HCT116 (cell line): Measurements from ENCODE around the gene KANK4. TPM values are rescaled to one million over a fixed set of nuclear protein-coding genes. Genes with fewer than 3 reads are reported as not detected.

Experiments used
- ATAC-seq: fragments of 200-7000 bp; cut with Tn5 transposase; 2 replicates; pipeline ENCODE4 v1.9.1; 2020; ENCODE audit warnings: mild to moderate bottlenecking, moderate library complexity
- BruUV-seq: library from RNA; stranded (reverse); fragments of 400-500 nt; replicated peaks from 2 replicates; lab custom pipeline; 2021; lab: Mats Ljungman, UMichigan
- CTCF ChIA-PET: fragments of 300-600 bp; sonication (Branson Sonifier 250); formaldehyde crosslinking; loops from one replicate; lab custom pipeline; 2021; ENCODE audit warnings: antibody characterized with exemption; lab: Charles Lee
- POLR2A ChIA-PET: fragments of 300-600, 350-600 bp; sonication (Branson Sonifier 250); formaldehyde crosslinking; loops from one replicate; lab custom pipeline; 2021; ENCODE audit warnings: antibody characterized with exemption; lab: Charles Lee
- RAD21 ChIA-PET, 2 experiments: fragments of 300-600 bp; sonication (Branson Sonifier 250); formaldehyde crosslinking; loops; one replicate each; lab custom pipeline; 2023; ENCODE audit warnings: low total read pairs in 2 of 2; ENCODE audit not compliant: uncharacterized antibody in 2 of 2, unreplicated experiment in 2 of 2, low non-redundant PET in 1 of 2; lab: Charles Lee
- DNase-seq: peaks from one replicate; pipeline ENCODE4 v3.0.0-alpha.2; 2010; ENCODE audit warnings: low read depth, low spot score
- H2AFZ ChIP-seq: fragments of 200-600 bp; shearing (Covaris generic), sonication (generic); 2 replicates; pipeline ENCODE4 v1.6.1; 2017; ENCODE audit warnings: low read depth, mixed run types, mixed read lengths, antibody characterized with exemption, low read length; ENCODE audit not compliant: poor library complexity, severe bottlenecking
- H3K27ac ChIP-seq: 2 replicates; pipeline ENCODE4 v1.5.1; 2012; ENCODE audit warnings: low read depth, low read length
- H3K27me3 ChIP-seq: fragments of 200-600 bp; sonication (generic); 2 replicates; pipeline ENCODE4 v1.6.1; 2016; ENCODE audit warnings: mixed run types, low read length, mixed read lengths; ENCODE audit not compliant: insufficient read depth
- H3K36me3 ChIP-seq, 2 experiments: fragments of 200-500 bp in 1 of 2; fragments of 200-600 bp in 1 of 2; sonication (Bioruptor generic) in 1 of 2; sonication (generic) in 1 of 2; 2 replicates each; pipeline versions ENCODE4 v1.5.1 to v1.6.1; 2014 to 2016; ENCODE audit warnings: low read length in 2 of 2, inconsistent platforms in 1 of 2, mixed read lengths in 1 of 2, mixed run types in 1 of 2; ENCODE audit not compliant: insufficient read depth in 2 of 2, control insufficient read depth in 1 of 2
- H3K4me1 ChIP-seq, 2 experiments: fragments of 200-600 bp in 1 of 2; sonication (generic) in 1 of 2; 2 replicates each; pipeline versions ENCODE4 v1.5.1 to v1.6.1; 2012 to 2017; ENCODE audit warnings: low read length in 2 of 2, inconsistent platforms in 1 of 2, mild to moderate bottlenecking in 1 of 2, mixed read lengths in 1 of 2, mixed run types in 1 of 2, moderate library complexity in 1 of 2; ENCODE audit not compliant: insufficient read depth in 2 of 2, control insufficient read depth in 1 of 2
- H3K4me2 ChIP-seq: fragments of 200-600 bp; sonication (generic); 2 replicates; pipeline ENCODE4 v1.6.1; 2017; ENCODE audit warnings: mixed run types, low read length, mixed read lengths
- H3K4me3 ChIP-seq, 2 experiments: fragments of 200-600 bp in 1 of 2; sonication (generic) in 1 of 2; replicated peaks in 1 of 2; 2 replicates each; pipeline ENCODE4 v1.5.1; 2011 to 2016; ENCODE audit warnings: low read length in 2 of 2, control low read depth in 1 of 2, low read depth in 1 of 2, mild to moderate bottlenecking in 1 of 2, mixed read lengths in 1 of 2, mixed run types in 1 of 2
- H3K79me2 ChIP-seq: fragments of 200-600 bp; sonication (generic); 2 replicates; pipeline ENCODE4 v1.6.1; 2017; ENCODE audit warnings: mild to moderate bottlenecking, mixed run types, low read length, moderate library complexity, mixed read lengths; ENCODE audit not compliant: insufficient read depth
- H3K9ac ChIP-seq: fragments of 200-600 bp; sonication (generic); 2 replicates; pipeline ENCODE4 v1.6.1; 2016; ENCODE audit warnings: low read length, mixed read lengths
- H3K9me2 ChIP-seq: fragments of 200-600 bp; sonication (generic), shearing (Covaris generic); 2 replicates; pipeline ENCODE4 v1.6.1; 2017; ENCODE audit warnings: mixed run types, mild to moderate bottlenecking, moderate library complexity; ENCODE audit not compliant: insufficient read depth
- H3K9me3 ChIP-seq, 2 experiments: fragments of 200-500 bp in 1 of 2; fragments of 200-600 bp in 1 of 2; sonication (Bioruptor generic) in 1 of 2; sonication (generic) in 1 of 2; 2 replicates each; pipeline ENCODE4 v1.6.1; 2014 to 2017; ENCODE audit warnings: low read length in 2 of 2, mixed read lengths in 2 of 2, inconsistent platforms in 1 of 2, low read depth in 1 of 2, mild to moderate bottlenecking in 1 of 2, mixed run types in 1 of 2, moderate library complexity in 1 of 2; ENCODE audit not compliant: control insufficient read depth in 1 of 2, insufficient read depth in 1 of 2
- H4K20me1 ChIP-seq: fragments of 200-600 bp; sonication (generic), shearing (Covaris generic); 2 replicates; pipeline ENCODE4 v1.6.1; 2017; ENCODE audit warnings: mixed run types, mild to moderate bottlenecking, moderate library complexity; ENCODE audit not compliant: insufficient read depth
- CBX3 ChIP-seq: IDR thresholded peaks from 2 replicates; pipeline ENCODE4 v1.6.1; 2012; ENCODE audit warnings: low read depth
- CEBPB ChIP-seq: IDR thresholded peaks from 2 replicates; pipeline ENCODE4 v1.6.1; 2012; ENCODE audit warnings: low read depth
- ELF1 ChIP-seq: IDR thresholded peaks from 2 replicates; pipeline ENCODE4 v1.6.1; 2012; ENCODE audit warnings: low read depth, borderline replicate concordance
- EZH2phosphoT487 ChIP-seq: fragments of 200-600 bp; IDR thresholded peaks from 2 replicates; pipeline ENCODE4 v1.6.1; 2018; ENCODE audit warnings: antibody characterized with exemption, borderline replicate concordance
- FOSL1 ChIP-seq: IDR thresholded peaks from 2 replicates; pipeline ENCODE4 v1.6.1; 2012; ENCODE audit warnings: low read depth
- JUND ChIP-seq: IDR thresholded peaks from 2 replicates; pipeline ENCODE4 v1.6.1; 2012
- POLR2A ChIP-seq: IDR thresholded peaks from 2 replicates; pipeline ENCODE4 v1.7.0; 2011; ENCODE audit warnings: borderline replicate concordance; ENCODE audit not compliant: insufficient read depth, insufficient read length; ENCODE audit errors: extremely low read depth
- POLR2AphosphoS5 ChIP-seq: IDR thresholded peaks from 2 replicates; pipeline ENCODE4 v1.6.1; 2011; ENCODE audit warnings: mild to moderate bottlenecking, low read depth, low read length, moderate library complexity
- SIN3A ChIP-seq: IDR thresholded peaks from 2 replicates; pipeline ENCODE4 v1.6.1; 2012; ENCODE audit warnings: low read depth
- SP1 ChIP-seq: IDR thresholded peaks from 2 replicates; pipeline ENCODE4 v1.6.1; 2012; ENCODE audit warnings: low read depth
- YY1 ChIP-seq: IDR thresholded peaks from 2 replicates; pipeline ENCODE4 v1.6.1; 2011; ENCODE audit warnings: low read length, low read depth, moderate library complexity, mild to moderate bottlenecking; ENCODE audit not compliant: insufficient replicate concordance; ENCODE audit errors: extremely low read depth
- ZFX ChIP-seq: fragments of 450-650 bp; IDR thresholded peaks from 2 replicates; pipeline ENCODE4 v1.6.1; 2017
- intact Hi-C: fragments of 100-400 bp; cut with micrococcal nuclease; formaldehyde crosslinking; loops from 2 replicates; pipeline ENCODE4 v1.10.0; 2022
- total RNA-seq: library from RNA; stranded (reverse); gene quantifications from one replicate; pipeline ENCODE4 v1.2.1, GENCODE V29; 2021; ENCODE audit not compliant: unreplicated experiment
- TF ChIP-seq, protein P1 (sequence below): IDR thresholded peaks from 2 replicates; pipeline ENCODE4 v1.6.1; 2012
- TF ChIP-seq, protein P2 (sequence below), 3 experiments: fragments of 200-600 bp in 1 of 3; sonication (generic) in 1 of 3; IDR thresholded peaks in 2 of 3; conservative IDR thresholded peaks in 1 of 3; 2 replicates each; pipeline ENCODE4 v1.5.1; 2012 to 2017; ENCODE audit warnings: low read depth in 2 of 3, low read length in 2 of 3, antibody characterized with exemption in 1 of 3, borderline replicate concordance in 1 of 3, control low read depth in 1 of 3, mild to moderate bottlenecking in 1 of 3, mixed read lengths in 1 of 3, mixed run types in 1 of 3, moderate library complexity in 1 of 3; ENCODE audit not compliant: insufficient read depth in 1 of 3
- TF ChIP-seq, protein P3 (sequence below): IDR thresholded peaks from 2 replicates; pipeline ENCODE4 v1.6.1; 2011; ENCODE audit warnings: mild to moderate bottlenecking, low read length, moderate library complexity; ENCODE audit not compliant: insufficient replicate concordance; ENCODE audit errors: extremely low read depth

Gene KANK4
- total RNA-seq, 1 experiment from 2014 or later, result not detected

DNA sequence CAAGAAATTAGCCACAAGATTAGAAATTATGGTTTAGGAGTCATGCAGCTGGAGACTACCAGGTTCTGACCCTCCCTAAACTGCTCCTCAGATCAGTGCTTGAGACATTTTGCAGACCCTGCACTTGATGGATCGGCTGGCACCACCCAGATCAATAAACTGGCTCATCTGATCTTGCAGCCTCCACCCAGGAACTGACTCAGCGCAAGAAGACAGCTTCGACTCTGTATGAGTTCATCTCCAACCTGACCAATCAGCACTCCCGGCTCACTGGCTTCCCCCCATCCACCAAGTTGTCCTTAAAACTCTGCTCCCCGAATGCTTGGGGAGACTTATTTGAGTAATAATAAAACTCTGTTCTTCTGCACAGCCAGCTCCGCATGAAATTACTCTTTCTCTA lies 84.5 kb downstream of the KANK4 start:
- Histone ChIP-seq H3K9me3 (no peaks in the 10 kb centered on the region), H2AFZ (peak overlapping the region; percentile 93), H3K36me3 (no peaks in the 10 kb centered on the region), H3K4me3 (no peak overlapping the region), H3K27ac (no peak overlapping the region), H3K79me2 (no peaks in the 10 kb centered on the region), H3K9ac (no peak overlapping the region), H3K4me2 (peak overlapping the region; percentile 24; the same call in 1 of the 2 replicates), H3K4me1 (peaks cover 16 to 48% of the 10 kb centered on the region in 2 experiments), H3K9me2 (no peaks in the 10 kb centered on the region), H4K20me1 (no peaks in the 10 kb centered on the region), H3K27me3 (no peaks in the 10 kb centered on the region)
- CTCF ChIA-PET, result no interaction called here
- TF ChIP-seq JUND (no peak), FOSL1 (peak; percentile 43; the same call in 1 of the 2 replicates), POLR2AphosphoS5 (no peak), SP1 (peak; percentile 40; the same call in 1 of the 2 replicates)
- TF ChIP-seq, protein P1, sequence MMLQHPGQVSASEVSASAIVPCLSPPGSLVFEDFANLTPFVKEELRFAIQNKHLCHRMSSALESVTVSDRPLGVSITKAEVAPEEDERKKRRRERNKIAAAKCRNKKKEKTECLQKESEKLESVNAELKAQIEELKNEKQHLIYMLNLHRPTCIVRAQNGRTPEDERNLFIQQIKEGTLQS, result no peak
- DNase-seq (no peak), ATAC-seq (peak; percentile 25; the same call in 1 of the 2 replicates)
- RAD21 ChIA-PET, result no interaction called here
- POLR2A ChIA-PET, result no interaction called here
- intact Hi-C loops, result loop anchor here (5.0 kb wide), 1 partner anchor 47 kb away; no protein-coding TSS in a partner anchor
- no TSS peak for BruUV-seq

DNA sequence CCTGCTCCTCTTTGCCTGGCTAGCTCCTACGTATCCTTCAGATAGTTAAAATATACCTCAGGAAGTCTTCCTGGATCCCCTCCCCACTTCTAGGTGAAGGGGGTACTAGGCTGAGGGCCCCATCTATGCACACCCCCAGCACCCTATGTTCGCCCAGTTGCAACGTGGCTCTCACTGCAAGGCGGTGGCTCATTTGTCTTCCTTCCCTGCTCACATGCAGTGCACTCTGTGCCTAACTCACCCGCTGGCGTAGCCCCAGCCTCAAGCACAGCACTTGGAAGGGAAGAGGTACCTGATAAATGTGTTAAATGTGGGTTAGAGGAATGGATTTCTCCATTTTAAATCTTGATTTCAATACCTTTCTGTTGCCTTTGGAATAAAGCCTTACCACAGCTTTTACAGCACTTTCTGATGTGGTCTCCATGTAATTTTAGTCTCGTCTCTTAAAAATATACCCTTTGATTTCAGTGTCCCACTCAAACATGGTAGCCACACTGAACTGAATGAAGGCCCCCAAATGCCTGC lies 85.2 kb downstream of the KANK4 start:
- Histone ChIP-seq H2AFZ (no peak overlapping the region), H4K20me1 (no peaks in the 10 kb centered on the region), H3K27me3 (no peaks in the 10 kb centered on the region), H3K79me2 (no peaks in the 10 kb centered on the region), H3K4me3 (no peak overlapping the region), H3K9ac (no peak overlapping the region), H3K9me2 (no peaks in the 10 kb centered on the region), H3K9me3 (no peaks in the 10 kb centered on the region), H3K36me3 (no peaks in the 10 kb centered on the region), H3K4me1 (peaks cover 16 to 54% of the 10 kb centered on the region in 2 experiments), H3K4me2 (peak overlapping the region; percentile 24; the same call in 1 of the 2 replicates), H3K27ac (no peak overlapping the region)
- CTCF ChIA-PET, result no interaction called here
- intact Hi-C loops, result loop anchor here (5.0 kb wide), 1 partner anchor 47 kb away; no protein-coding TSS in a partner anchor
- TF ChIP-seq, protein P2, sequence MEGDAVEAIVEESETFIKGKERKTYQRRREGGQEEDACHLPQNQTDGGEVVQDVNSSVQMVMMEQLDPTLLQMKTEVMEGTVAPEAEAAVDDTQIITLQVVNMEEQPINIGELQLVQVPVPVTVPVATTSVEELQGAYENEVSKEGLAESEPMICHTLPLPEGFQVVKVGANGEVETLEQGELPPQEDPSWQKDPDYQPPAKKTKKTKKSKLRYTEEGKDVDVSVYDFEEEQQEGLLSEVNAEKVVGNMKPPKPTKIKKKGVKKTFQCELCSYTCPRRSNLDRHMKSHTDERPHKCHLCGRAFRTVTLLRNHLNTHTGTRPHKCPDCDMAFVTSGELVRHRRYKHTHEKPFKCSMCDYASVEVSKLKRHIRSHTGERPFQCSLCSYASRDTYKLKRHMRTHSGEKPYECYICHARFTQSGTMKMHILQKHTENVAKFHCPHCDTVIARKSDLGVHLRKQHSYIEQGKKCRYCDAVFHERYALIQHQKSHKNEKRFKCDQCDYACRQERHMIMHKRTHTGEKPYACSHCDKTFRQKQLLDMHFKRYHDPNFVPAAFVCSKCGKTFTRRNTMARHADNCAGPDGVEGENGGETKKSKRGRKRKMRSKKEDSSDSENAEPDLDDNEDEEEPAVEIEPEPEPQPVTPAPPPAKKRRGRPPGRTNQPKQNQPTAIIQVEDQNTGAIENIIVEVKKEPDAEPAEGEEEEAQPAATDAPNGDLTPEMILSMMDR (IDR thresholded peaks at IDR 0.05 in 2 of 3, conservative IDR thresholded peaks at IDR 0.05 in 1 of 3; ENCODE audit: borderline replicate concordance in 1 of 3, insufficient read depth in 1 of 3, low read depth in 2 of 3, low read length in 2 of 3), result no peak
- TF ChIP-seq, protein P3, sequence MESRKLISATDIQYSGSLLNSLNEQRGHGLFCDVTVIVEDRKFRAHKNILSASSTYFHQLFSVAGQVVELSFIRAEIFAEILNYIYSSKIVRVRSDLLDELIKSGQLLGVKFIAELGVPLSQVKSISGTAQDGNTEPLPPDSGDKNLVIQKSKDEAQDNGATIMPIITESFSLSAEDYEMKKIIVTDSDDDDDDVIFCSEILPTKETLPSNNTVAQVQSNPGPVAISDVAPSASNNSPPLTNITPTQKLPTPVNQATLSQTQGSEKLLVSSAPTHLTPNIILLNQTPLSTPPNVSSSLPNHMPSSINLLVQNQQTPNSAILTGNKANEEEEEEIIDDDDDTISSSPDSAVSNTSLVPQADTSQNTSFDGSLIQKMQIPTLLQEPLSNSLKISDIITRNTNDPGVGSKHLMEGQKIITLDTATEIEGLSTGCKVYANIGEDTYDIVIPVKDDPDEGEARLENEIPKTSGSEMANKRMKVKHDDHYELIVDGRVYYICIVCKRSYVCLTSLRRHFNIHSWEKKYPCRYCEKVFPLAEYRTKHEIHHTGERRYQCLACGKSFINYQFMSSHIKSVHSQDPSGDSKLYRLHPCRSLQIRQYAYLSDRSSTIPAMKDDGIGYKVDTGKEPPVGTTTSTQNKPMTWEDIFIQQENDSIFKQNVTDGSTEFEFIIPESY, result no peak
- TF ChIP-seq ZFX (no peak), POLR2A (no peak), EZH2phosphoT487 (no peak), SIN3A (no peak), CBX3 (no peak), ELF1 (no peak), YY1 (no peak), SP1 (no peak), CEBPB (no peak), JUND (no peak)
- POLR2A ChIA-PET, result interaction anchor here (0.6 kb wide), 1 partner anchor 62 kb away, joined by 5 read pairs; no protein-coding TSS in a partner anchor
- DNase-seq (no peak), ATAC-seq (no peak)
- no TSS peak for BruUV-seq
- RAD21 ChIA-PET, result no interaction called here
